Measurements from ENCODE around the gene NUDT15.

GRCh38 chr13:48093588-48093987, 56.1 kb downstream of the NUDT15 start:
- TF ChIP-seq CTCF (IDR thresholded peaks at IDR 0.05): no peak
- TF ChIP-seq ZFX (IDR thresholded peaks at IDR 0.05; ENCODE audit: borderline replicate concordance): no peak
